Measurements from ENCODE around the gene FOXJ3.

DNA sequence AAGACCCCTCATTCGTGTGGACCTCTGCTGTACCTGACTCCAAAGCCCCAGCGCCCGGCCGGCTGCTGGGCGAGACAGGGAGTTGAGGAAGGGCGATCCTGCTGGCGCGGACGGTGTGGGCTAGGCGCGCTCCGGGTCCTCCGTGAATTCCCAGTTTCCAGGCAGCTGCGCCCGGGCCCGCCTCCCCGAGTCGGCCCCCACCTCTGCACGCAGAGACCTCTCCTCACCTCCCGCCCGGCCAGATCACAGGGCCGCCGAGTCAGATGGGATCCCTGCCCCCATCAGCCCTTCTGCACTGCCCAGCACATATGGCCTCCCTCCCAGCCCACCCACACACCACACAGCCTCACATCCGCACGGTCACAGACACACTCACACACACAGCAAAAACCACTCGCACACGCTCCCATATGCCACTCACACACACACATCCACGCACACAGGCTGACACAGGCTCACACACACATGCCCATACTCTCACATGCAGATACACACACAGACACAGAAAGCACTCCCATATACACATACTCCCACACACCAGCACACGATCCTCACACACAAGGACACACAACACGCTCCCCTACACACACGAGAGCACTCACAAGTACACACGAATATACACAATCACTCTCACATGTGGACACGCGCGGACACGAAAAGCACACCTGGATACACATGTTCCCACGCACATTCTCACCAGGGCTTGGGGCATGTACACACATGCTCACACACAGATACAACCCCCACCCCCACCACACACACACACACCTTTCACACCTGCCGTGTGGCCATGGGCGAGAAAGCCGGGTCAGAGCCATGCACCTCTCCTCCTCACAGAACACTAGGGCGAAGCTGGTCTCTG, 189.0 kb downstream of the FOXJ3 start:
- TF ChIP-seq, protein P1, sequence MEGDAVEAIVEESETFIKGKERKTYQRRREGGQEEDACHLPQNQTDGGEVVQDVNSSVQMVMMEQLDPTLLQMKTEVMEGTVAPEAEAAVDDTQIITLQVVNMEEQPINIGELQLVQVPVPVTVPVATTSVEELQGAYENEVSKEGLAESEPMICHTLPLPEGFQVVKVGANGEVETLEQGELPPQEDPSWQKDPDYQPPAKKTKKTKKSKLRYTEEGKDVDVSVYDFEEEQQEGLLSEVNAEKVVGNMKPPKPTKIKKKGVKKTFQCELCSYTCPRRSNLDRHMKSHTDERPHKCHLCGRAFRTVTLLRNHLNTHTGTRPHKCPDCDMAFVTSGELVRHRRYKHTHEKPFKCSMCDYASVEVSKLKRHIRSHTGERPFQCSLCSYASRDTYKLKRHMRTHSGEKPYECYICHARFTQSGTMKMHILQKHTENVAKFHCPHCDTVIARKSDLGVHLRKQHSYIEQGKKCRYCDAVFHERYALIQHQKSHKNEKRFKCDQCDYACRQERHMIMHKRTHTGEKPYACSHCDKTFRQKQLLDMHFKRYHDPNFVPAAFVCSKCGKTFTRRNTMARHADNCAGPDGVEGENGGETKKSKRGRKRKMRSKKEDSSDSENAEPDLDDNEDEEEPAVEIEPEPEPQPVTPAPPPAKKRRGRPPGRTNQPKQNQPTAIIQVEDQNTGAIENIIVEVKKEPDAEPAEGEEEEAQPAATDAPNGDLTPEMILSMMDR (IDR thresholded peaks at IDR 0.05) = no peak
- TF ChIP-seq POLR2A (IDR thresholded peaks at IDR 0.05) = no peak

All from breast epithelium (tissue), 3 donors.